Astrocyte of the cerebellum (primary cell): ENCODE measurements around the gene PPP1R16B.

Source experiments
- DNase-seq: peaks from one replicate; pipeline ENCODE4 v3.0.0-alpha.2; 2011; ENCODE audit warnings: low read depth
- H3K4me3 ChIP-seq: 2 replicates; pipeline ENCODE4 v1.5.1; 2011; ENCODE audit warnings: mild to moderate bottlenecking, low read depth, low read length, moderate library complexity
- in situ Hi-C: cut with HindIII; loops from 2 replicates; pipeline ENCODE4 v1.10.0; 2017; ENCODE audit warnings: low sequenced_read_pairs
- TF ChIP-seq, protein P1 (sequence below): IDR thresholded peaks from 2 replicates; pipeline ENCODE4 v1.5.1; 2012; ENCODE audit warnings: low read length, low read depth, moderate library complexity, mild to moderate bottlenecking; ENCODE audit errors: missing control alignments

Gene PPP1R16B

GRCh38 chr20:38841570-38841969, 36.1 kb downstream of the PPP1R16B start:
- TF ChIP-seq, protein P1, sequence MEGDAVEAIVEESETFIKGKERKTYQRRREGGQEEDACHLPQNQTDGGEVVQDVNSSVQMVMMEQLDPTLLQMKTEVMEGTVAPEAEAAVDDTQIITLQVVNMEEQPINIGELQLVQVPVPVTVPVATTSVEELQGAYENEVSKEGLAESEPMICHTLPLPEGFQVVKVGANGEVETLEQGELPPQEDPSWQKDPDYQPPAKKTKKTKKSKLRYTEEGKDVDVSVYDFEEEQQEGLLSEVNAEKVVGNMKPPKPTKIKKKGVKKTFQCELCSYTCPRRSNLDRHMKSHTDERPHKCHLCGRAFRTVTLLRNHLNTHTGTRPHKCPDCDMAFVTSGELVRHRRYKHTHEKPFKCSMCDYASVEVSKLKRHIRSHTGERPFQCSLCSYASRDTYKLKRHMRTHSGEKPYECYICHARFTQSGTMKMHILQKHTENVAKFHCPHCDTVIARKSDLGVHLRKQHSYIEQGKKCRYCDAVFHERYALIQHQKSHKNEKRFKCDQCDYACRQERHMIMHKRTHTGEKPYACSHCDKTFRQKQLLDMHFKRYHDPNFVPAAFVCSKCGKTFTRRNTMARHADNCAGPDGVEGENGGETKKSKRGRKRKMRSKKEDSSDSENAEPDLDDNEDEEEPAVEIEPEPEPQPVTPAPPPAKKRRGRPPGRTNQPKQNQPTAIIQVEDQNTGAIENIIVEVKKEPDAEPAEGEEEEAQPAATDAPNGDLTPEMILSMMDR = no peak
- no peak for DNase-seq
- in situ Hi-C loops = no loop called here
- H3K4me3 ChIP-seq = no peak overlapping the region

DNA sequence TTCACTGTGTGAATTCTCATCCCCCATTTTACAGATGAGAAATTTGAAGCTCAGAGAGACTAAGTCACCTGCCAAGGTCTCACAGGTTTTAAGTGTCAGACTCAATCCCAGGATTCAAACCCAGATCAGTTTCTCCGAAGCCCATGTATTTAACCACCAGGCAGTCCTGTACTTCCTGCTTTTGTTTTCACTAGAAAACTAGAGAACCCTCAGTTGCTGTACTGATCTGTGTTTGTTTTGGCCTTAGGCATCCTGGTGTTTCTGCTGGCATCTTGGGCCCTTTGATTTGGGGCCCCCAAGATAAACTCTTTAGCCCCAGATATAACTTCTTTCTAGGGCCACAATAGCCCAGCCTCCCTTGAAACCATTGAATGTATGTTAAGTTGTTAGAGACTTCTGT, 36.5 kb downstream of the PPP1R16B start:
- in situ Hi-C loops = no loop called here
- DNase-seq = no peak
- TF ChIP-seq, protein P1 = no peak
- H3K4me3 ChIP-seq = no peak overlapping the region

DNA sequence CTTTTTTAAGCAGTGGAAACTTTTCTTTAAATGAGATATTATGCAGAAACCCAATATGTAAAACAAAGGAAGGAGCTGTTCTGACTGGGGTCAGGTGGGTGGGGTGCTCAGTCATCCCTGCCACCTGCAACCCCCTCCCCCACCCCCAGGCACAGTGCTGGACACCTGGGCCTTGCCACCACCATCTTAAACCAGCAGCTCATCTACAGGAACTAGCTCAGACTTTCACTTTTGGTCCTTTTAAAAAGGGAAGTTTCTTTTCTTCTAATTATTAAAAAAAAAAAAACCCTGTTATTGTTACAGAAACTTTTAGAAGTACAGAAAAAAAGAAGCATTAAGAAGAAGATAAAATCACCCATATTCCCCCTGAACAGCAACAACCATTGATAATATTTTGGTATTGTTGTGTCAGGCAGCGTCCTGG, 37.1 kb downstream of the PPP1R16B start:
- TF ChIP-seq, protein P1 = no peak
- DNase-seq = no peak
- in situ Hi-C loops = no loop called here

DNA sequence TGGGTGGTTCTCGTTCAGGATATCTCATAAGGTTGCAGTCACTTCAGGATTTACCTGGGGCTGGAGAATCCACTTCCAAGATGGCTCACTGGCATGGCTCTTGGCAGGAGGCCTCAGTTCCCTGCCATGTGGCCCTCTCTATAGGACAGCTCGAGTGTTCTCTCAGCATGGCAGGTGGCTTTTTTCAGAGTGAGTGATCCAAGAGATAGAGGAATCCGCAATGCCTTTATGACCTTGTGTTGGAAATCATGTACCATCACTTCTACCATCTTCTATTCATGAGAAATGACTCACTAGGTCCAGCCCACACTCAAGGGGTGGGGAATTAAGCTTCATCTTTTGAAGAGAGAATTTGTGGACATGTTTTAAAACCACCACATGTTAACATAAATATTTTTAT, 37.8 kb downstream of the PPP1R16B start:
- in situ Hi-C loops = no loop called here
- TF ChIP-seq, protein P1 = no peak

More for the DNA sequence above, 37.1 kb downstream of the PPP1R16B start:
- H3K4me3 ChIP-seq = no peak overlapping the region

DNA sequence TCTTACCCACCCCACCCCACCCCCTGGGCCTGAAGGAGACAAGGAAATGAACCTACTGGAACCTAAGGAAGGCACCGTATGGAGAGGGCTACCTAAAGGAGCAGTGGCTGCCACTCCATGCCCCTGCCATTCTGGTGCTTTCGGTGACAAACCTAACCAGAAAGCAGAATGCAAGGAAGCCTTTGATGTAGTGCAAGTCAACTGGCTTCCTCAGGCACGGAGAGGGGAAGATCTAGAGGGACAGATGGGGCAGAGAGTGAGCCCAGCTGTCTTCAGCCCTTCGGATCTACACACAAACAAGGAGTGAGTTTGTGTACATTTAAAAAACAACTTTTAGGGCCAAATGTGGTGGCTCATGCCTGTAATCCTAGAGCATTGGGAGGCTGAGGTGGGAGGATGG, 39.5 kb downstream of the PPP1R16B start:
- DNase-seq = no peak
- TF ChIP-seq, protein P1 = no peak
- in situ Hi-C loops = no loop called here
- H3K4me3 ChIP-seq = no peak overlapping the region

More for the DNA sequence above, 37.8 kb downstream of the PPP1R16B start:
- no peak for DNase-seq
- H3K4me3 ChIP-seq = no peak overlapping the region

- DNase-seq = no peak
- in situ Hi-C loops = no loop called here
- TF ChIP-seq, protein P1 = no peak
- H3K4me3 ChIP-seq = no peak overlapping the region
These were observed 42.3 kb downstream of the PPP1R16B start for GRCh38 chr20:38847840-38848239.

DNA sequence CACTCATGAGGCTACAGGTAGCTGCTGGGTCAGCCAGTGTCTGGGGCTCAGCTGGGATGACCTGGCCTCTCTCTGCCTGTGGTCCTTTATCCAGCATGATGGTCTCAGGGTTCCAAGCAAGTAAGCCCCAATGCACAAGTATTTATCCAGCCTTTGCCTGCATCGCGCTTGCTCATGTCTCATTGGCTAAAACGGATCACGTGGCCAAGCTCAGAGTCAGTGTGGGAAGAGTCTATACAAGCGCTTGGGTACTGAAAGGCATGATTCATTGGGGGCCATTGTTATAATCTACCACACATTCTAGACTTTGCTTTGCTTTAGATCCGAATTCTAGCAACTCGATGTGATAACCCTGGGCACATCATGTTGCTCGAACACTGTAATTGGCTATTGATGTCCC, 48.3 kb downstream of the PPP1R16B start:
- TF ChIP-seq, protein P1 = no peak
- in situ Hi-C loops = no loop called here
- DNase-seq = no peak
- H3K4me3 ChIP-seq = no peak overlapping the region
